Astrocyte of the cerebellum (primary cell): ENCODE measurements around the gene NTHL1.

Experiments
- DNase-seq: peaks from one replicate; pipeline ENCODE4 v3.0.0-alpha.2; 2011; ENCODE audit warnings: low read depth
- H3K4me3 ChIP-seq: 2 replicates; pipeline ENCODE4 v1.5.1; 2011; ENCODE audit warnings: mild to moderate bottlenecking, low read depth, low read length, moderate library complexity
- in situ Hi-C: cut with HindIII; loops from 2 replicates; pipeline ENCODE4 v1.10.0; 2017; ENCODE audit warnings: low sequenced_read_pairs
- TF ChIP-seq, protein P1 (sequence below): IDR thresholded peaks from 2 replicates; pipeline ENCODE4 v1.5.1; 2012; ENCODE audit warnings: low read length, low read depth, moderate library complexity, mild to moderate bottlenecking; ENCODE audit errors: missing control alignments

Gene NTHL1

DNA sequence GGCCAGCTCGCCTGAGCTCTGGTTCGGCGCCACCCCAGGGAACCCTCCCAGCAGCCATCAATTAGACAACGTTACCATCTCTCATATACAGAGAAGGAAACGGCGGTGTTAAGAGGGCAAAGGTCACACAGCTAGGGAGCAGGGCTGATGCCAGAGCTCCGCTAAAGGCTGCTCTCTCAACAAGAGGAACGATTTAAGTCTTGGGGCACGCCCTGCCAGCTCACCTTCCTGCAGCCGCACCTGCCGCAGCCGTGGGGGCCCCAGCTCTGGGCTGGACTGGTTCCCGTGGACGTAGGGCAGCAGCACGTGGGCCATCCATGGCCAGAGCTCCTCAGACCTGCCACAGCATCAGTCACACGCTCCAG, 44.6 kb upstream of the NTHL1 start:
- DNase-seq = no peak
- in situ Hi-C loops = no loop called here
- TF ChIP-seq, protein P1, sequence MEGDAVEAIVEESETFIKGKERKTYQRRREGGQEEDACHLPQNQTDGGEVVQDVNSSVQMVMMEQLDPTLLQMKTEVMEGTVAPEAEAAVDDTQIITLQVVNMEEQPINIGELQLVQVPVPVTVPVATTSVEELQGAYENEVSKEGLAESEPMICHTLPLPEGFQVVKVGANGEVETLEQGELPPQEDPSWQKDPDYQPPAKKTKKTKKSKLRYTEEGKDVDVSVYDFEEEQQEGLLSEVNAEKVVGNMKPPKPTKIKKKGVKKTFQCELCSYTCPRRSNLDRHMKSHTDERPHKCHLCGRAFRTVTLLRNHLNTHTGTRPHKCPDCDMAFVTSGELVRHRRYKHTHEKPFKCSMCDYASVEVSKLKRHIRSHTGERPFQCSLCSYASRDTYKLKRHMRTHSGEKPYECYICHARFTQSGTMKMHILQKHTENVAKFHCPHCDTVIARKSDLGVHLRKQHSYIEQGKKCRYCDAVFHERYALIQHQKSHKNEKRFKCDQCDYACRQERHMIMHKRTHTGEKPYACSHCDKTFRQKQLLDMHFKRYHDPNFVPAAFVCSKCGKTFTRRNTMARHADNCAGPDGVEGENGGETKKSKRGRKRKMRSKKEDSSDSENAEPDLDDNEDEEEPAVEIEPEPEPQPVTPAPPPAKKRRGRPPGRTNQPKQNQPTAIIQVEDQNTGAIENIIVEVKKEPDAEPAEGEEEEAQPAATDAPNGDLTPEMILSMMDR = no peak
- no peak overlapping the region for H3K4me3 ChIP-seq

DNA sequence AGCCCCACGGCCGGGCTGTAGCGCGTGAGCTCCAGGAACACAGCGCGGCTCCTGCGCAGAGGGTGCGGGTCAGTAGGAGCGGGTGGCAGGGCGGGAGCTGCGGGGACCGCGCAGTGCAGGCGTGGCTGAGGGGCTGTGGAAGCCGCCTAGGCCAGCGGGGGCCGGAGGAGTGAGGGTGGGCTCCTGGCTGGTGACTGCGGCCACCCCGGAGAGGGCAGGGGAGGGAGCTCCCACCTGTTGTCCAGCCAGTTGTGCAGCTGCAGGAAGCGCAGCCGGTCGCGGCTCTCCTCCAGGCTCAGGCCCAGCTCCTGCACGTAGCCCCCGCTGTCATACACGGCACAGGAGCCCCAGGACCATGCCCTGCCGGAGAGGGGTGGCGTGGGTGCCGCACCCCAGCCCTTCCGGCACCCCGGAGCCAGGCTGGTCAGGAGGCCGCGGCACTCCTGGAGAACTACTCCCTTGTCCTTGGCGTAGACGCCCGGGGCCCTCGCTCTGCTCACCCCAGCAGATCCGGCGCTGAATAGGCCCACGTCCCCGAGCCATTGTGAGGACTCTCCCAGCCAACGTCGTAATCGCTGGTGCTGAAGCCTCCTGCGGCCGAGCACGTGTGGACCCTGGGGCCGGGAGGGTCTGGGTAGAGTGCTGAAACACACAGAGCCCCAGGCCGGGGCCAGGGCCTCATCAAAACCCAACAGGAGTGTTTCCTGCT, 44.1 kb upstream of the NTHL1 start:
- in situ Hi-C loops = no loop called here
- DNase-seq = no peak
- TF ChIP-seq, protein P1 = no peak
- H3K4me3 ChIP-seq = no peak overlapping the region

DNA sequence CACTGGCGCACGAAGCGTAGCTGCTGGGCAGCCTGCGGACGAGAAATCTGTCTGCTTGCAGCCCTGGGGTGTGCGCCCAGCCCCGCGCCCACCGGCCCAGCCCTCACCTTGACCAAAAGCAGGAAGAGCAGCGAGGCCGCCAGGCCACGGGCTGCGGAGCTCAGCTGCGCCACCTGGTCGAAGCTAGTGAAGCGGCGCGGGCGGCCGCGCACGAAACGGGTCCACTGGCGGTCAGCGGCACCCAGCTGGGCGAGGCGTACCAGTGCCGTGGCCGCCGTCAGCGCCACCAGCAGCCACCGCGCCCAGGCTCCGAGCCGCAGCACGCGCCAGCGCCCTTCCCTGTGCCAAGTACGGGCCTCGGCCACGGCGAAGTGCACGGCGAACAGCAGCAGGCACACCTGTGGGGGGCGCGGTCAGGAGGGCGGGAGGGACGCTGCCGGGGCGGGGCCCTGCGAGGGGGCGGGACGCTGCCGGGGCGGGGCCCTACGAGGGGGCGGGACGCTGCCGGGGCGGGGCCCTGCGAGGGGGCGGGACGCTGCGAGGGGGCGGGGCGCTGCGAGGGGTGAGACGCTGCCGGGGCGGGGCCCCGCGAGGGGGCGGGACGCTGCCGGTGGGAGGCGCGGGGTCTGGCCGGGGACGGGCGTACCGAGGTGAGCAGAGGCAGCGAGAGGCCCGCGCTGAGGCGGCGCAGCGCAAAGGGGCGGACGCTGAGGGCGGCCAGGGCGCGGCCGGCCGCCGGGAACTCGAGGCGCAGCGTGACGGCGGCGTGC, 43.3 kb upstream of the NTHL1 start:
- H3K4me3 ChIP-seq = no peak overlapping the region
- peak; percentile 13 for DNase-seq
- TF ChIP-seq, protein P1 = no peak
- in situ Hi-C loops = no loop called here

DNA sequence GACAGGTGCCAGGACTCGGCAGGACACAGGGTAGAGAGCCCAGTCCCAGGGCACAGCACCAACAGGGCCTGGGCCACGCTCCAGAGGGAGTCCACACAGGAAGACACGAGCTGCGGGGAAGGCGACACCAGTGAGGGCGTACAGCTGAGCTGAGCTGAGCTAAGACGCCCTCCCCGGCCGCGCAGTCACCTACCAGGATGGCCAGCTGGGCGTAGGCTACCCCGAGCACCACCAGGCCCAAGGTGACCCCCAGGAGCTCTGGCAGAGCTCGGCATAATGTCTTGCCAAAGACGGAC, 42.8 kb upstream of the NTHL1 start:
- no peak for DNase-seq
- TF ChIP-seq, protein P1 = no peak
- no peak overlapping the region for H3K4me3 ChIP-seq
- in situ Hi-C loops = no loop called here

DNA sequence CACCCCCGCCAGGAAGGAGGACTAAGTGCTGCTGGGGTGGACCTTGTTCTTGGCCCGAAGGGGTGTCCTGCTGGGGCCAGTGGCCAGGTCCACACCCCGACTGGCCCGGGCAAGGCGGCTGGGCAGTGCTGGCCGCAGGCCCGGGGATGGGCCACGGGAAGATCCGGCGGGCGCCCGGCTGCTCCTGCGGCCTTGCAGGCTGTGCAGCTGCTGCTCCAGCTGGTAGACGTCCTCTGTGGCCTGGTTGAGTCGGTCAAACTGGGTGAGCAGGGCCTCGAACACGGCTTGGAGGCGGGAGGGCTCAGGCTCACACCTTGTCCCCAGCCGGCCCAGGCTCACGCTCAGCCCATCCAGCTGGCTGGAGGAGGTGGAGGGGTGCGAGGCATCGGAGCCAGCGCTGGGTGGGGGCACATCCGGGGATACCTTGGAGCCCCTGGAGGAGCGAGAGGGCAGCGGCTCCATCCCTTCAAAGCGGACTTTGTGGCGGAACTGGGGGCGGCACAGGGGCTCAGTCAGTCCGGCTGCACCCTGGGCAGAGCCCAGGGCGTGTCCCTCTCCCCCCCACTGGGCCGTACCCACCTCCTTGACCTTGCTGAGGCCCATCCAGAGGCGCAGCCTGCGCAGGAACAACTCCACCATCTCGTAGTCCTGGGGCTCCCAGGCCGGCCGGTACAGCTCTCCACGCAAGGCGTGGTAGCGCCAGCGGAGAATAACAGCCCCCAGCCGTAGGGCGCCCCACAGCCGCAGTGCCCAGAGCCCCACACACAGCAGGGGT, 42.3 kb upstream of the NTHL1 start:
- TF ChIP-seq, protein P1 = no peak
- no peak for DNase-seq
- in situ Hi-C loops = no loop called here
- no peak overlapping the region for H3K4me3 ChIP-seq

DNA sequence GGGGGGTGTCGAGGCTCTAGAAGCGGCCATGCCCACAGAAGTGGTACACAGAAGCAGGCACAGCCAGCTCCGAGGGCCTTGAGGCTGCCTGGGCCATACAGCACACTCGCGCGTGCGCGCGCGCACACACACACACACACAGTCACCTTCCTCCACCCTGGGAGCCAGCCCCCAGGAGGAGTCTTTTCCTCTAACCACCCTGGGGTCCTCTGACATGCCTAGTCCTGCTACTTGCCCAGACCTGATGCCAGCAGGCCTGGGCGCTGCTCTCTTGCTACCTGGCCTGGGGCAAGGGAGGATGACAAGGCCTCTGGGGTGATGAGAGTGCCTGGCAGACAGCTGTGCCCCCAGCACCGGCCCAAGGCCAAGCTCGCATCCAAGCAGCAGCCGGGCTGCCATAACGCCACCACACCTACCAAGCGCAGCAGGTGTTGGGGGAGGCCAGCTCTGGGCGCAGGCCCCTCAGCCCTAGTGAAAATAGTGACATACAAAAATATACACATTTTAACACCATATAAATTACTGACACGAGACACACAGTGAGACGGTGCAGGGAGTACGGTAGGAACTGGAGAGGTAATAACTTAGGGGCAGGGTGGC, 41.2 kb upstream of the NTHL1 start:
- in situ Hi-C loops = no loop called here
- no peak for DNase-seq
- TF ChIP-seq, protein P1 = no peak
- H3K4me3 ChIP-seq = no peak overlapping the region
